GDM1 (cell line): ENCODE measurements around the gene ERICH3.
A peak's percentile ranks its signal among the peaks of the same experiment; 100 is the strongest.
"Not testable (repeated sequence)": the region's sequence is repeated elsewhere in the genome, so short reads cannot be mapped to it uniquely, and the experiment has no call there.

Source experiments
- DNase-seq: peaks from one replicate; lab custom pipeline; 2025; lab: John Stamatoyannopoulos, UW

ERICH3 gene

GRCh38 chr1:74677926-74678325 lies 4.3 kb upstream of the ERICH3 start:
- DNase-seq: no peak

DNA sequence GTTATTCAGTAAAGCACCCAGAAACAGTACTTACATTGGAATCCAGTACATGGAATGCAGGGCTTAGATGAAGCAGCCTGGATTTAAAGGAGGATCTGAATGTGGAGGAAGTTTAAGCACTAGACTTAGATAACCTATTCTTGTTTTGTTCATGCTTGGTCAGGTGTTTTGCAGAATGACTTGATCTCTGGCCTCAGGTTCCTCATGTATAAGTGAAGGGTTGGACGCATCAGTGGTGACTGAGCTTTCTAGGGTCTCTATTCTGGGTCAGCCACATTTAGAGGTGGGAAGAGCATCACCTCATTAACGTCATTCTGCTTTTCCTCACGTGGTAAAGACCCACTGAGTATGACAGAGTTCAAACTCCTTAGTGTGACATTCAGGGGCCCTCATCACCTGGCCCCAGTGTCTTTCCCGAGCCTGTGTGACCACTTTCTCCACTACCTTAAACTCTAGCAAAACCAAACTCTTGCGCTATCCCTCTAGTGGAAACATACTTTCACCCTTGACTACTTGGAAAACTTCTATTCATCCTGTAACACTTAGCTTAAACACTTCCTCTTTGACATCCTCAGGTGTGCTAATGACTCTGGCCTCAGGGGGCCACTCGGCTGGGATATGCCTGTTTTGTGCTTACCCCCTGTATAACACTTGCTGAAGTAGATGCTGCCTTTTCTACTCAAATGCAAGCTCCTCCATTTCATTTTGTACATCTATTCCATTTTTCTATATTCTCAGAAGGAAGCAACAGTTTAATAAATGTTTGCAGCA lies 871 bp upstream of the ERICH3 start:
- no peak for DNase-seq

GRCh38 chr1:74670866-74671265 lies 2.7 kb downstream of the ERICH3 start:
- DNase-seq: not testable (repeated sequence)

DNA sequence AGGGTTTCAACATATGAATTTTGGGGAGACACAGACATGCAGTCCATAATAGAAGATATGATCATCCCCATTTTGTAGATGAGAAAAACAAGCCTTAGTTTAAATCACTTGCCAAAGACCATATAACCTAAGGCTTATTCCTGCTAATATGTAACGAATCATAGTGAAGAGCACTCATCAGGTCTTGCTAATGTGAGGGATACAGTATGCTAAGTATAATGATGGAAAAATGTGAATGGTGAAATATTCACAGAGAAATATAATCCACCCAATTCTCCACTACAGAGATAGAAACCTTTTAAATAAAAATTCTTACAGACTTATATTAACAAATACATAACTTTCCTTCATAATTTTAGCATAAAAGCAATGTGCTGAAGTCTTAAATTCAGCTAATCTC lies 18.9 kb downstream of the ERICH3 start:
- DNase-seq: no peak

- DNase-seq: peak; percentile 10
These were observed 20.9 kb downstream of the ERICH3 start for GRCh38 chr1:74652711-74653139.

GRCh38 chr1:74650561-74650960 lies 23.0 kb downstream of the ERICH3 start:
- no peak for DNase-seq

- DNase-seq: no peak
These were observed 31.7 kb downstream of the ERICH3 start for GRCh38 chr1:74641876-74642275.

GRCh38 chr1:74641161-74641560 lies 32.4 kb downstream of the ERICH3 start:
- DNase-seq: no peak

DNA sequence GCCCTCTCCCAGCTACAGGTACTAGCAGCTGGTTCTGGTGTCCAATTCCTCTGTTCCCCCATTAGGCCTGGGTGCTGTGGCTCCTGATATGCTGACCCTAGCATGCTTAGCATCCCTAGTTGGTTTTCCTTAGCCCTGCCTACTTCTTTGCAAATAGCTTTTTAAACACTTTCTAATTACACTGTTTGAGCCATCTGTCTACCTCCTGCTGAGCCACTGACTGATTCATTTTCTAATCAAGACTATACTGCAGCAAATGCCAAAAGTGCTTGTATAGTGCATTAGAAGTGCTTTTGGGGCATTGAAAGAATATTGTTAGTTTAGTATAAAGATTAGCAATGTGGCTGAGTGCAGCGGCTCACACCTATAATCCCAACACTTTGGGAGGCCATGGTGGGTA lies 36.3 kb downstream of the ERICH3 start:
- no peak for DNase-seq

- no peak for DNase-seq
These were observed 44.3 kb downstream of the ERICH3 start for GRCh38 chr1:74629283-74629682.

DNA sequence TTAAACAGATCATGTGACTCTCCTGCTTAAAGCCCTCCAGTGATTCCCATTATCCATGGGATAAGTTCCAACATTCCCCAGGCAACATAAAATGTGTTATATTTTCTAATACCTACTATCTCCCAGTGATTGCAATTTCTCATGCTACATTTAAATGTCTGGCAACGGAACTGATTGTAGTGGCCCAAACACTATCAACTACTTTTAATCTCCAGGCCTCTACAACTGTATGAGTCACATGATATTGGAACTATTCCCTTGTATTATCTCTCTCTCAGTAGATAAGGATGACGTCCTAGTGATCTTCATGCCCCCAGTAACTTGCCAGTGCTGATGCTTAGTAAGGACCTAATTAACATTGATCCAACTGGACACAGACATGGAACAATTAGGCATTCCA lies 49.9 kb downstream of the ERICH3 start:
- no peak for DNase-seq

- no peak for DNase-seq
These were observed 53.4 kb downstream of the ERICH3 start for GRCh38 chr1:74620242-74620641.

GRCh38 chr1:74618974-74619373 lies 54.6 kb downstream of the ERICH3 start:
- no peak for DNase-seq

DNA sequence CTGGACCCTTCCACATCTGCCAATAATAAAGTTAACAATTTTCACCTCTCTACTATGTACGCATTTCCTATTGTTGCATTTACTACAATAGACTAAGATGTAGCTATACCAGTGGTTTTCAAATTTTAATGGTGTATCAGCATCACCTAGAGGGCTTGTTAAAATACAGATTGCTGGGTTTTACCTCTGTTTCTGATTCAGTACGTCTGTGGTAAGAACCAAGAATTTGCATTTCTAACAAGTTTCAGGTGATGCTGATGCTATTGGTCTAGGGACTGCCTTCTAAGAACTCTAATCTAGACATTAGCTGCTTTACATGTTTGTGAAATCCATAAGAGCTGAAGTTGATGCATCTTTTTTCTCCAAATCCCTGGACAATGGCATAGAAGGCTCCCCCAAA lies 59.7 kb downstream of the ERICH3 start:
- DNase-seq: no peak

DNA sequence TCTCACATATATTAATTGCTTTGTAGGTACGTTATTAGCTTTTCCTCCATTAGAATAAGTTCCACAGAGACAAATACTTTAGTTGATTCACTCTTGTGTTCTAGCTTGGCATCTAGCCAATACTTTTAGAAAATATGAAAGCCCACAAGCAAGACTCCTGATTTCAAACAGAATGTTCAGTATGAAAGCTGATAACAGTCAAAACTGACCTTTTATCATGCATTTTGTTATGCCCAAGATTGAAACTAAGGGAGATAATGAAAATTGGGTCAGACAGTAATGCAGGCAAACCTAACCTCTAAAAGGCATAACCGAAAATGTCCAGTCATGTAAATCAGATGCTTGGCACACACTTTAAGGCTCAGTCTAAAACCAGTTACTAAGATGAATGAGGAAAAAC lies 61.7 kb downstream of the ERICH3 start:
- DNase-seq: no peak

DNA sequence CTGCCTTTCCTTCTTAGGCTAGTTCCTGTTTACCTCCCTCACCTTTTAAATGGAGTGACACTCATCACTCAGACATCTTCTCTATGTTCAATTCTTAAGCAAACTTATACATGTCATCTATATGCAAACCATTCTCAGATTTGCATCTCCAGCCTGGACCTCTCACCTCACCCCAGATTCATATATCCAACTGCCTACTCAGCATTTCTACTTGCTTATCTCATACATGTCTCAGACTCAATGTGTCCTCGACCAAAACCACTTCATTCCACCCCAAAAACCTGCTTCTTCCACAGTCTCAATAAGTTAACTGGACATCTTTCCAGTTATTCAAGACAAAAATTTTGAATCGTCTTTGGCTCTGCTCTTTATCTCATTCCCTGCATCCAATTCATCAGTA lies 62.6 kb downstream of the ERICH3 start:
- DNase-seq: no peak

- no peak for DNase-seq
These were observed 63.7 kb downstream of the ERICH3 start for GRCh38 chr1:74609810-74610371.

GRCh38 chr1:74596717-74597116 lies 76.9 kb downstream of the ERICH3 start:
- no peak for DNase-seq

- DNase-seq: no peak
These were observed 79.4 kb downstream of the ERICH3 start for GRCh38 chr1:74593887-74594866.

DNA sequence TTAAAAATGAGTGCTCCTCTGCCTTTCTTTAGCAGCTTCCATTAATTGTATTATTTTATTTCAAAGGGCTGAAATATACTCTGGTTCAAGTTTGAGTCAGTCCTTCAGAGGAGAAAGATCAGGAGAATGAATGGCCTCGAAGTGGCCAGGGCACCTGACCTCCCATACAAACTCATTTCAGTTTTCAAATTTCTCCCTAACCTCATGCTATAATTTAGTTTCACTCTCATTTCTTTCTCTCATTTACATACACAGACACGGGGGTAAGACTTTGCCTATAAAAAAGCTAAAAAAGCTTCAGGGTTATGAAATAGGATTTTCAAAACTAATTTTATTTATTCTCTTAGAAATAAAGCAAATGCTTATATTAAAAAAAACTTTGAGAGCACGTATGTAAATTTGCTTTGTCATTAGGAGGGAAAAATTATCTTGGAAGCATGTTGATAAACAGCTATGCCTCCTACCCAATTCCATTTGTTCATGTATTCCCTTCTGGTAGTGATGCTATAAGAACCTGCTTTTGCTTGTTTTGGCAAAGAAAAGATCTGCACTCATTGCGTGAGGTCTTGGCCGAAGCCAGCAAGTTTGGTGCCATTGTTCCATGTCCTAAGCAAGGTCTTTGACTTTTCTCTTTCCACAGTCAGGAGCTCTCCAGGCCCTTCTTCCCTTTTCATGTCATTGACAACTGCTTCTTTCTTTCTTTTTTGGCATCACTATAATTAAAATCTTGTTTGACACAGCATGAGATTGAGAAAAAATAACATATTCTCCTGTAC lies 80.8 kb downstream of the ERICH3 start:
- no peak for DNase-seq

DNA sequence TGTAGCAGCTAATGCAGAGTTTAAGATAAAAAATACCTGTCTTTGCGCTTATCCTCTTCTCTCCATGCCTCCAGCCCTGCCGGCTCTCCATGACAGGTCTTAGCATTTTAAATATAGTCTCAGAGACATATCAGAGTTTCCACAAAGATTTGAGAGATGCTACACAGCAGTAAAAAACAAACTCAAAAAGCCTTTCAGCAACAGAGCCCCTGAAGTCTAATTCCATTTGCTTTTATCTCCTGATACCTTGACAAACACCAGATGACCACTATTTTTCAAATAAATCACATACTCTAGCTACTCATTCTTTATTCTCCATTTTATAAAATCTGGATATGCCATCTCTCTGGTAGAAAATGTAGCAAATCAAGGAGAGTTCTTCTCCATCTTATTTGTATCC lies 81.6 kb downstream of the ERICH3 start:
- no peak for DNase-seq

DNA sequence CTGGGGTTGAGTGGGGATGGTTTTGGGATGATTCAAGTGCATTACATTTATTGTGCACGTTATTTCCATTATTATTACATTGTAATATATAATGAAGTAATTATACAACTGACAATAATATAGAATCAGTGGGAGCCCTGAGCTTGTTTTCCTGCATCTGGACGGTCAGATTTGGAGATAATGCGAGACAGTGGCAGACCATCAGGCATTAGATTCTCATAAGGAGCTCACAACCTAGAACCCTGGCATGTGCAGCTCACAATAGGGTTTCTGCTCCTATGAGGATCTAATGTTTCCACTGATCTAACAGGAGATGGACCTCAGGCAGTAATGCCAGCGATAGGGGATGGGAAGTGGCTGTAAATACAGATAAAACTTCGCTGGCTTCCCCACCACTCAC lies 83.3 kb downstream of the ERICH3 start:
- DNase-seq: no peak
